GM21367 (cell line): ENCODE results near the gene UNCX.

Experiments used
- ATAC-seq: cut with Tn5 transposase; IDR thresholded peaks from one replicate; pipeline ENCODE4 v1.9.1; 2021; ENCODE audit not compliant: unreplicated experiment

UNCX gene

DNA sequence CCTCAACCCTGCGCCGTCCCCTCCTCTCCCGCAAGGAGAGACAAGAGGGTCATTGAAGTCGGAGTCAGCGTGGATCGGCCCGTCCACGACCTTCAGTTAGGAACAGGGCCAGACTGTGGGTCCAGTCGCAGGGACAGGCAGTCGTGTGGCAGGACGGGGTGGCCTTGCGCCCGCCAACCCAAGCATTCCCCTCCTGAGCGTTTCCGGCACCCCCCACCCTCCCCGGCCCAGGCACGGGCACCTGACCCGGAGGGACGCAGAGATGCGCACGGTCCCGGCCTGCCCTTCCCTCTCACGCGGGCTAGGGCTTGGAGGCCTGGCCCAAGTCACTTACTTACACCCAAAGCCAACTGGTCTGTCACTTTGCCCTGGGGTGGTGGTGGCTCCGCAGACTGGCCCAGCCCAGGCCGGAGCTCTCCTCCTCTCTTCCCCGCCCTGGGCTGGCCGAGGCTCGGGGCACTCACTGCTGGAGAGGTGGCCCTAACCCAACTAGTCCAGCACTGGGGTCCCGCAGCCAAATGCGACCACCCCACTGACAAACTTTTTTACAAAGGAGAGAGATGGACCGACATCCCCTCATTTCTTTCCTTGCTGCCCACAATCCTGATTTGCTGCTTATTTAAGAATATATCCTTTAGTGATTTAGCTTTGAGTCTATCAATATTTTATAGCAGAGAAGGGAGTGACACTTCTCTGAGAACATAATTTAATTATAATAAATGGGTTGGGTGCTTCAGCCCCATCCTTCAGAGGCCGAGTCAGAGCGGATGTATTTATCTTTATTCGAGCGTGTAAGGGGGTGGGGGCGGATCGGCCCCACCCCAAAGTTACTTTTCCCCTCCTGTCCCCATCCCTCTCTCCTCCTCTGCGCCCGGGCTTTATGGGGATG, 1.2 kb upstream of the UNCX start:
- ATAC-seq = no peak

- no peak for ATAC-seq
These were observed 587 bp upstream of the UNCX start for GRCh38 chr7:1232103-1232466.

DNA sequence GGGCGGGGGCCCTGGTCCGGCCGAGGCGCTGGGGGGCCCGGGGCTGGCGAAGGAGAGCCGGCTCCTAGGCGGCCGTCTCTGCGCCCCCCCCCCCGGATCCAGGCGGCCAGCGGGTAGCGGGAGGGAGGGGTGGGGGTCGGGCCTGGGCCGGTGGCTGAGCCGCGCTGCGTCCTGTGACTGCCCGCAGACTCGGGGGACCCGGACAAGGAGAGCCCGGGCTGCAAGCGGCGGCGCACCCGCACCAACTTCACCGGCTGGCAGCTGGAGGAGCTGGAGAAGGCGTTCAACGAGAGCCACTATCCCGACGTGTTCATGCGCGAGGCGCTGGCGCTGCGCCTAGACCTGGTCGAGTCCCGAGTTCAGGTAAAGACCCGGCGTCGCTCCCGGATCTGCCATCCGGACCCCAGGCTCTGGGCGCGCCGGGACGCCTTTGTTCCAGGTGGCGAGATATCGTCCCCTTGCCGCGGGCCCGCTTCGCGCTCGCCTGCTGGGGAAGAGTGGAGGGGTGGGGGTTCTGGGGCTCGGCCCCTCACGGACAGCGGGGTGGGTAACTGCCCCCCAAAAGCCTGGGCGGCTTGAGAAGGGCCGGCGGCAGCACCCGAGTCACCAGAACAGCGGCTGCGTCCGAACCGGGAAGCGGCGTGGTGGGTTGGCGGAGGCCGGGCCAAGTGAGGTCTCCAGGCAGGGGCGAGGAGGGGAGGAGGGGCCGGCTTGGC, 819 bp downstream of the UNCX start:
- no peak for ATAC-seq

DNA sequence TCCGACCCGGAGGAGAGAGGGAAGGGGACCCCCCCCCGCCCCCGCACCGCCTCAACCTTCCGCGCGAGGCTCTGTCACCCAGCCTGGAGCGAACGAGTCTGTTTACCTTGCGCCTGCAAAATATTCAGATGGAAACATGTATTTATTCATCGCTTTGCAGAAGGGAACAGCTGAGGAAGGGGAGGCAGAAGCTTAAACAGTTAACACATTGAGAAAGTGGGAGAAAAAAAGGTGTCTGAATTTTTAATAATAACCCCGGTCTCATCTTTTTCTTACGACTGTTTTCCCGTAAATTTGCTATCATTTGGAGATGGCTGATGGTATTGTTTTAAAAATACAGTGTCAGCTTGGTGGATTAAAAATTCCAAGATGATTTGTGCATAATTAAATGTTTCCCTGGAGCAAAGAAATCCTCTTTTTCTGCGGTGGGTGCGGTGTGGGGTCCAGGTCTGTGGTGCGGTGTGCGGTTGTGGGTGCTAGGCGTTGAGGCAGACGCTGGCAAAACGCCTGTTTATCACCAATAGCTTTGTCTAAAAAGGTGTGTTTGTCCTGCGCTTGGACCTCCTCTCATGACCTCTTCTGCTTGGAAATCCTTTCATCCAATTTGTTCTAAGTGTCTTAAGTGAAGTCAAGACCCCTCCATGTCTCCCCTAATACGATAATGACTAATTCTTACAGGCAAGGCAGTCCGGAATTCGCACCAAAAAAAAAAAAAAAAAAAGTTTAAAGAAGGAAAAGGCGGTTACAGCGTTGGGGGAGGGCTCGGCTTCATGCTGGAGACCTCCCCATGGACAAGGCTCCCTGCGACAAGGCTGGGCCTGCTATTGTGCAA, 1.6 kb downstream of the UNCX start:
- no peak for ATAC-seq

- ATAC-seq = no peak
These were observed 2.3 kb downstream of the UNCX start for GRCh38 chr7:1234881-1235500.

GRCh38 chr7:1235501-1236131, 2.9 kb downstream of the UNCX start:
- ATAC-seq = no peak

DNA sequence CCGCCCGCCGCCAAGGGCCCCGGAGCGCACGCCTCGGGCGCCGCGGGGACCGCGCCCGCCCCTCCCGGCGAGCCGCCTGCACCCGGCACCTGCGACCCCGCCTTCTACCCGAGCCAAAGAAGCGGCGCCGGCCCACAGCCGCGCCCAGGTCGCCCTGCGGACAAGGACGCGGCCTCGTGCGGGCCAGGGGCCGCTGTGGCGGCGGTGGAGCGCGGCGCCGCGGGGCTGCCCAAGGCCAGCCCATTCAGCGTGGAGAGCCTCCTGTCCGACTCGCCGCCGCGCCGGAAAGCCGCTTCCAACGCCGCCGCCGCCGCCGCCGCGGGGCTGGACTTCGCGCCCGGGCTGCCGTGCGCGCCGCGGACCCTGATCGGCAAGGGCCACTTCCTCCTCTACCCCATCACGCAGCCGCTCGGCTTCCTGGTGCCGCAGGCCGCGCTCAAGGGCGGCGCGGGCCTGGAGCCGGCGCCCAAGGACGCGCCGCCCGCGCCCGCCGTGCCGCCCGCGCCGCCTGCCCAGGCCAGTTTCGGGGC, 3.5 kb downstream of the UNCX start:
- ATAC-seq = no peak

GRCh38 chr7:1236831-1237701, 4.4 kb downstream of the UNCX start:
- ATAC-seq = no peak

DNA sequence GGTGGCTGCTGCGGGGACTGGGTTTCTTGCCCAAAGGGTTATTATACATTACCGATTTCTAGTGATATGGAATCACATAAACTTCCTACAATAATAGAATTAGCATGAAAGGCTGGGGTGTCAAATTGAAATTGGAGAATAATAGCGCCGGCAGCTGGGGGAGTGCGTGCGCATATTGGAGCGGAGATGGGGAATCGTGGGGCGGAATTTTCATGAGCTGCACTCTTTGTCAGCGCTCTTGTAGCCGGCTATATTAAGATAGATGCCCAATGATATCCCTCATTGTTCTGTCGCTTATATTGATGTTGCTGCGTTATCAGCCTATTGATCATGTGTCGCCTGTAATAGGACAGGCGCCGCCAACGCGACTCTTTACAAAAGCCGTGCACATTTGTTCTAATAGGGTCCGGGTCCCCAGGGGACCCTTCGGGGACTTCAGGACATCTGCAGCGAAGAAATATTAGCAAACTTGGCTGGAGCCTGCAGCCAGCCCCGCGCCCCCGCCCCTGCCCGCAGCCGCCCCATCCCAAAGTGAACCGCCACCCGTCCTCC, 5.1 kb downstream of the UNCX start:
- ATAC-seq = no peak

GRCh38 chr7:1238450-1238882, 5.8 kb downstream of the UNCX start:
- ATAC-seq = no peak

DNA sequence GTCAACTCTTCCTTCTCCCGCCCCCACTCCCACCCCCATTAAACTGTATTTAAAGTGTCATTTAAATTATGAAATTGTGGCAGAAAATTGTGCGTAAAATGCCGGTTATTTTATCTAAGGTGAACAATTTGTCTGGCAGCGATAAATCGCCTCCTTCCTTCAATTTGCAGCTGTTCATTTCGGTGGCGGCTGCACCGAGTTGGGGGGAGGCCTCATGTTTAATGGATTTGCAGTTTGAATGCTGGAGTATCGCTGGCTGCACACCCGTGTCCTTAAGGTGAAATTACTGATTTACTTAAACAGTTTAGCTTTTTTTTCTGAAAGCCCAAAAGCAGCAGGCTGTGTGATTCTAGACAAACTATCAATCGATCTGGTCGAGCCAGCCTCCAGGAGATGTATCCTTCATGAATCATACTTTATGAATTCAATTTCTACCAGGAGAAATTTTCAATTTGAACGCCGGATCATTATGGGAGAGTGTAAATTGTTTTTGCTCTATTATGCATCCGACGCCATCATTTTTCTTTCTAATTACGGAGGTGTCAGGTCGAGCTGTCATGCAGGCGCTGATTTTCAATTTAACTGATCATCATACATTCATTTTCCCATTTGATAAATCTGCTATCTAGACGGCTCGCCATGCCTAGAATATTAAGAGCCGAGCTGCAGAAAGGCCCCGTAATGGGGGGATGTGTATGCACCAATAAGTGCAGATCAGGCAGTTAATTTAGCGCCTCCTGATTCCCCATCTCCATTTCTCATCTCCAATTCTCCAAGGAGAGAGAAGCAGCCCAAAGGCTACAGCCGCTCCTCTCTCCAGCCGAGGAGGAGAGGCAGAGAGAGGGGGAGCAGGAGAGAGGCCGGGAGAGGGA, 6.5 kb downstream of the UNCX start:
- ATAC-seq = no peak

DNA sequence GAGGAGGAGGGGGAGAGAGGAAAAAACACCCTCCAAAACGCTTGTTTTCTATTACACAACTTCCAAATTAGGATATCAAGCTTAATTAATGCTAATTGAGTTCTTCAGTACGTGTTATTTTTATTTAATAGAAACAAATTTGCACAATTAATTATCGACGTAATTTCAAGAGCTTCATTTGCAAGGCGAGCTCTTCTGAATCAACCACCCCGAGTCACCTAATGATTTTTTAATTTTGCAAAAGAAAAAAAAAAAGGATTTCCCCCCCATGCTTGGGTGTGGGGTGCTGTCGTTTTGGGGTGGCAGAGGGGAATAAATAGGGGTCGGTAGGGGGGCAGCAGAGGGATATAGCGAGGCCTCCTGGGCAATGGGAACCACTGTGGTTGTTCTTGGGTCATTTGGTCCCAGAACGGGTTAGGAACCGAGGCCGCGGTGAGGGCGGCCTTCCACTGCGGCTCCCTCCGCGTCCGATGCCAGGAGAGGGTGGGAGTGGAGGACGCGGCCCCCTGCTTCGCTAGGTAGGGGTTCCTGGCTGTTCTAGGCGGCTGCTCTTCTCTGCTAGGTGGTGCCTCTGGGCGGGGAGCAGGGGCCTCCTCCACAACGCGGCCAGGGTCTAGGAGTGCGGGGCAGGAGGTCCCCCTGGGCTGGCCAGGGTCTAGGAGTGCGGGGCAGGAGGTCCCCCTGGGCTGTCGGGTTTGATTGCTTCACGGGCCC, 7.3 kb downstream of the UNCX start:
- no peak for ATAC-seq

DNA sequence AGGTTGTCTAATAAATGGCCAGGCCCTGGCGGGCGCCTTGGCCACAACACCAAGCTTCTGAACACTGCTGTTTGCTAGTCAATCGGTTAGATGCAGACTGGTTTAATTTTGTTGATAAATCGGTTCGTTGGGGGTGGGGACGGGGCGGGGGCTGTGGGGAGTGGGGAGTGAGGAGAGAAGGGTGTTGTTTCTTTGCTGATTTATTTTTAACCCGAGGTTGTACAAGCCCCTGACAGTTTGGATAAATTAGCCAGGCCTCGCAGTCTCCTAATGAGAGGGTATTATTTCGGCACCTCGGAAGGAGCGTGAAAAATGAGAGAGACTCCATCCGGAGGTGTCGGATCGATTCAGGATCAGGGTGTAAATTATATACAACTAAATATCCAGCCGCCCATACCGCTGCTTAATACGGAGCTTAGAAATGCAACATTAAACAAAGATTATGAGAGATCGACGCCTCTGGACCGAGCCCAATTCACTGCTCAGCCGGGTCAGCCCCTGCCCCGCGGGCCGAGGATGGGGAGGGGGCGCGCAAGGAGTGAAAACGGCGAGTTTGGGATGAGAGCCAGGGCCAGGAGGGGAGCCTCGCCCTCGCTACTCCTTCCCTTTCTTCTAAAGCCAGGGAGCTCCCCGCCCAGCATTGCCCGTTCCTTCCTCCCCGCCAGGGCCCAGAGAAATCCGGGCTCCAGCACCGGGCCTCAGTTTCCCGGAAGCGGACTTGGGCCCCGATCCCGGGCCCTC, 8.0 kb downstream of the UNCX start:
- ATAC-seq = no peak

DNA sequence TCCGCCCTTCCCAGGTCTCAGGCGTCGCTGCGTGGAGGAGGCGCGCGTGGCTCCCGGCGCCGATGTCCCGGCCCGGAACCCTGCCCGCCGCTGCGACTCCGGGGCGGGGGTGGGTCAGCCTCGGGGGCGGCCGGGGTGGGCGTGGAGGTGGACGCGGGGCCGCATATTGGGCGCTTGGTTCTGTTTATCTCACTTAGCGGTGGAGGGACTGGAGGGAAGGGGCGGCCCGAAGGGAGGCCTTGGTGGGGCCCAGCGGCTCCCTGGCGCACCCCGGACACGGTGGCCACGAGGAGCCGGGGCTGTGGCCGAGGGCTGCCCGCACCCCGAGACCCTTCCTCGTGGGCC, 8.6 kb downstream of the UNCX start:
- no peak for ATAC-seq

DNA sequence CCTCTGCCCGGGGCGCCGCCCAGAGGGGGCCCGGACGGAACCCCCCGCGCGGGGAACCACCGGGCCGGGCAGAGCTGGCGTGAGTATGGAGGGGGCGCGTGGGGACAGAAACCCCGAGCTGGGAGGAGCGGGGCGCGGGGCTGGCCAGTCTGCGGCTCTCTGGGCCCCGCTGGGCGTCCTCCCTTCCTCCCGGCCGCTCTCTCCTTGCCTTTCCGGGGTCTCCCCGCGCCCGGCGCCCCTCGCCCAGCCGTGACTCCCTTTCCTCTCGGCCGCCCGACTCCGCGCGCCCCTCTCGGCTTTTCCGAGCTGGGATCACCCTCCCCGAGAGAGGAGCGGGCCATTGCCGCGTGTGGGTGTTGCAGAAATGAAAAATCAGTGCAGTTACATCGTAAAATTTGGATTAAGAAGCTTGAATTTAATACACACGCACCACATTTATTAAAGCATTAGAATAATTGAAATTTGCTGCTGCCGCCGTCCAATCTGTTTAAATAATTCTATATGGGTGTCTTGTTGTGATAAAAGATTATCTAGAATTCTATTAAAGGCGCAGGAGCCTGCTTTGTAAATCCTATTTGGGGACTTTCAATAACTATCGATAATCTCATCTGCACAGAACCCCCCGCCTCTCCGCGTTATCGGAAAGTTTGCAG, 9.1 kb downstream of the UNCX start:
- no peak for ATAC-seq

DNA sequence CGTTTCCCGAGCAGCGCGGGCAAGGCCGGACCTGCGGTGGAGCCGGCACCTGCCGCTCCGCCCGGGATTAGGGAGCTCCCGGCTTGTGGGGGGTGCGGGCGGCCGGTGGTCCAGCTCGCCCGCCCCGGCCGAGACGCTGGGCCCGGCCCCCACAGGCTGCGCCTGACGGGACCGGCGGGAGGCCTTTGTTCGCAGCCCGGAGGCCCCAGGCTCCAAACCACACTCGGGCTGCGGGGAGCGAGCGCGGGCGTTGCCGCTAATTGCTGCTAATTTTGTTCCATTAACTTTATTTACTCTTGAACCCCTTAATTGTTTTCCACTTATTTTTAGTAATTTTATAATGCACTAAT, 9.6 kb downstream of the UNCX start:
- no peak for ATAC-seq
